Activated CD4-positive, alpha-beta T cell treated with anti-CD3 and anti-CD28 coated beads, Interleukin-2, amount 50 U/mL, for 48 hours (primary cell): ENCODE data around the gene TMEM233.

Source experiments
- DNase-seq, 2 experiments: peaks; one replicate each; pipeline ENCODE4 v3.0.0-alpha.2; 2020

TMEM233 gene

GRCh38 chr12:119593578-119594398, at the start of gene TMEM233:
Gene TMEM233 (plus strand): TSS chr12:119593774. CDS start chr12:119593849, 75 bp downstream.
- no peak for DNase-seq

DNA sequence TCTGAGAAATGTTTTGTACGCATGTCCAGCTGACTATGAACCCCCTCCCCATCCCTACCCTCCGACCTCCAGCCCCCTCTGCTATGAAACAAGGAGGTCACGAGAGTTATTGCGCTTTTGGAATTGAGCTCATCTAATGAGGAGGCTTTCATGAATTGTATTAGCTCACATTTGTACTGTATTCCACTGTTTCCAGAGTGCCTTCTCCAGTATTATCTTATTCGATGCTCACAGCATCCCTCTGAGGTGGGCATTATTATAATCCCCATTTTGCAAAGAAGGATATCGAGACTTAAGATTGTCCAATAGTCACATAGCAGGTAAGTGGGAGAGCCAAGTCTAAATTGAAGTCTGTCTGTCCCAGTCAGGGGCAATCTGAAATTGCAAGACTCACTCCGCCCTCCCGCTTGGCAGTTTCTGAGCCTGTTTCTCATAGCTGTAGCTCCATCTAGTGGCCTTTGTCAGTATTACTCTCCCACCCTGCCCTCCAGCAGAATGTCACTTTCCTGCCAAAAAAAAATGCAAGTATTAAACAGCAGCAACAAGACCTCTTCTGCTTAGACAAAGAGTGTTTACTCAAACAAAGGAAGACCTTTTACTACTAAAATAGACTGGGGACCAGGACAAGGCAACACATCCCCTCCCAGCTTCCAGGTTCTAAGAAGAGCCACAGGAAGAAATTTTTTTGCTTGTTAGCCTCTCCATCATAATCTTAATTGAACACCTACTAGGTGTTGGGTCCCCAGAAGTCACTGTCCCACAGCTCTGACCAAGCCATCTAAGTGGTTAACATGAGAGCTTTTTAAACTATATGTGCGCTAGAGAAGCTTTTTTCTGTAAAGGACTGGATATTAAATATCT, 48.6 kb upstream of the TMEM233 start:
- peak; percentile 56 to 58 for DNase-seq

DNA sequence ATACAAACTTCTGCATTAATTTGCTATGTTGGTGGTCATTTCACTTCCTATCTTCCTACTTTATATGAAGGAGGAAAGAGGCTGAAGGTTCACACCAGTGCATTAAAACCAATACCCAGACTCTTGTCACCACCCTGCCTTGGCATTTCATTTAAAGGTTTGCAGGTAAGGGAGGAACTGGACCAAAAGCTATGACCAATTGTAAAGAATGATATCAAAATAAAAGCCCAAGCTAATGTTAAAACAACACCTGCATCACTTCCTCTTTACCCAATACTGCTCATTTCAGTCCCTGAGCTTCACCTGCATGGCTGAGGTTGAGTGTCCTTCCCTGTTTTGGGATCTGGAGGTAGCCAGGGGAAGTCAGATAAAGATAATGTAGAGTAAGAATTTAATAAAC, 47.2 kb upstream of the TMEM233 start:
- no peak for DNase-seq

GRCh38 chr12:119547001-119547400, 46.6 kb upstream of the TMEM233 start:
- no peak for DNase-seq

DNA sequence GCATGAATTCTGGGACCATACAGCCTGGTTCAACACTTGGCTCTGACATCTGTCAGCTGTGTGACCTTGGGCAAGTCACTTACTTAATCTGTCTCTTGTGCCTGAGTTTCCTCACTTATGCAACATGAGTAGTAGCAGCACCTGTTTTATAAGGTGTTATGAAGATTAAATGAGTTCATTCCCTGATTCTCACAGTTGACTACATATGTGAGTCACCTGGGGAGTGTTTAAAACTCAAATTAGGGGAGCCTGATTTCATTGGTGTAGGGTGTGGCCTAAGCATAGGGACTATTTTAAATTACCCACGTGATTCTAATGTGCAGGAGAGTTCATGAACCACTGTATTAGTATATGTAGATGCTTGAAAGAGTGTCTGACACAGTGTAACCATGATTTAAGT, 36.7 kb upstream of the TMEM233 start:
- no peak for DNase-seq

GRCh38 chr12:119565404-119565803, 28.2 kb upstream of the TMEM233 start:
- no peak for DNase-seq

GRCh38 chr12:119570771-119571170, 22.8 kb upstream of the TMEM233 start:
- DNase-seq, result no peak

- no peak for DNase-seq
These were observed 20.5 kb upstream of the TMEM233 start for GRCh38 chr12:119573086-119573485.

GRCh38 chr12:119574255-119574654, 19.3 kb upstream of the TMEM233 start:
- DNase-seq, result no peak

- no peak for DNase-seq
These were observed 17.3 kb upstream of the TMEM233 start for GRCh38 chr12:119576118-119576810.

DNA sequence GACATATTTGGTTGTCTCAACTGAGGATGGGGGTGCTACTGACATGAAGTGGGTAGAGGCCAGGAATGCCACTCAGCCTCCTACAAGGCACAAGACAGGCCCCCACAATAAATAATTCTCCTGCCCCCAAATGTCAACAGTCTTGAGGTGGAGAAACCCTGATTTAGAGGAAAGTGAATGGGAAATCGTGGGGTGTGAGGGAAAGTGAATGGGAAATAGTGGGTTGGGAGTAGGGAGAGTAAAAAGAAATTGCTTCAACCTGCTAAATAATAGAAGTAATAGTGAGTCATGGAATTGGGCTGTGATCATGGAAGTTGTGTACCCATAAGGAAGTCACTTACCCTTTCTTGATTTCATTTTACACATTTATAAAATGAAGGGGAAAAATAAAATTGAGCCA, 16.7 kb upstream of the TMEM233 start:
- DNase-seq, result no peak

DNA sequence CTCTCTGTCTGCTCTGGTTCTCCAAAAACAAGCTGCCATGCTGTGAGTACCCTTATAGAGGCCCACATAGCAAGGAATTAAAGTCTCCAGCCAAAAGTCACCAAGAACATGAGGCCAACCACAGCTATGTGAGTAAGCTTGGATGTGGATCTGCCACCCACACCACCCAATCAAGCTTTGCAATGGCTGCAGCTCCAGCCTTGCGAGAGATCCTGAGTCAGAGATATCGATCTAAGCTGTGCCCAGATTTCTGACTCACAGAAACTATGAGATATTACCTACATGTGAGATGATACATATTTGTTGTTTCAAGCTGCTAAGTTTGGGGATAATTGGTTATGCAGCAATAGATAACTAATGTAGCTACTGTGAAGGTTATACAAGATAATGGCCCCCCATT, 15.5 kb upstream of the TMEM233 start:
- peak; percentile 9 to 34 for DNase-seq

DNA sequence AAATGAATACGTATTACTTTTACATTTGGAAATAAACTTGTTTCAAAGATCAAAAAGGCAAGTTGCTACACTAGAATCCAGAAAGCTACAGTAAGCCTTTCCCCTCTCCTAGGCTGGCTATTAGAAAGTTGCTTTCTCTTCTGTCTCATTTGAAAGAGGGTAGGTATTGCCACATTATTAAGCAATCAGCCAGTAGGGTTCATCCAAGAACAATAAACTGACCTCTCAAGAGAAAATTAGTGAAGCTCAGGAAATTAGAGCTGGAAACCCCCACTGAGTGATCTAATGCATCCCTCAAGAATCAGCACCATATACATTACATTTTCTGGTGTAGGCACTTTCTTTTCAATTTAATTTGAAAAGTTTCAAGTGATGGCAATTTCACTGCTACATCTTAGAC, 4.5 kb upstream of the TMEM233 start:
- DNase-seq, result no peak

- DNase-seq, result no peak
These were observed 3.9 kb upstream of the TMEM233 start for GRCh38 chr12:119589634-119590033.

GRCh38 chr12:119592232-119592631, 1.3 kb upstream of the TMEM233 start:
- no peak for DNase-seq

DNA sequence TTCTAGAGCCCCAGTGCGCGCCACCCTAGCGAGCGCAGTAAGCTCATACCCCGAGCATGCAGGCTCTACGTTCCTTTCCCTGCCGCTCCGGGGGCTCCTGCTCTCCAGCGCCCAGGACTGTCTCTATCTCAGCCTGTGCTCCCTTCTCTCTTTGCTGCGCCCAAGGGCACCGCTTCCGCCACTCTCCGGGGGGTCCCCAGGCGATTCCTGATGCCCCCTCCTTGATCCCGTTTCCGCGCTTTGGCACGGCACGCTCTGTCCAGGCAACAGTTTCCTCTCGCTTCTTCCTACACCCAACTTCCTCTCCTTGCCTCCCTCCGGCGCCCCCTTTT, 791 bp downstream of the TMEM233 start:
- no peak for DNase-seq

DNA sequence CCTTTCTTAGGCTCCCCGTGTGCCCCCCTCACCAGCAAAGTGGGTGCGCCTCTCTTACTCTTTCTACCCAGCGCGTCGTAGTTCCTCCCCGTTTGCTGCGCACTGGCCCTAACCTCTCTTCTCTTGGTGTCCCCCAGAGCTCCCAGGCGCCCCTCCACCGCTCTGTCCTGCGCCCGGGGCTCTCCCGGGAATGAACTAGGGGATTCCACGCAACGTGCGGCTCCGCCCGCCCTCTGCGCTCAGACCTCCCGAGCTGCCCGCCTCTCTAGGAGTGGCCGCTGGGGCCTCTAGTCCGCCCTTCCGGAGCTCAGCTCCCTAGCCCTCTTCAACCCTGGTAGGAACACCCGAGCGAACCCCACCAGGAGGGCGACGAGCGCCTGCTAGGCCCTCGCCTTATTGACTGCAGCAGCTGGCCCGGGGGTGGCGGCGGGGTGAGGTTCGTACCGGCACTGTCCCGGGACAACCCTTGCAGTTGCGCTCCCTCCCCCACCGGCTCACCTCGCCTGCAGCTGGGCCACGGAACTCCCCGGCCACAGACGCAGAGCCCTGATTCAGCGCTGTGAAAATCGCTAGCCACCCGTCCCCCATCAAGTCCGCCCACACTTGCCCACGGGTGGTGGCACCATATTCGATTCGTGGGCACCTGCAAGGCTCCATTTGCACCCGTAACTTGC, 1.3 kb downstream of the TMEM233 start:
- peak in 1 of 2 experiments; percentile 3 for DNase-seq

- DNase-seq, result no peak
These were observed 4.6 kb downstream of the TMEM233 start for GRCh38 chr12:119598159-119598558.

DNA sequence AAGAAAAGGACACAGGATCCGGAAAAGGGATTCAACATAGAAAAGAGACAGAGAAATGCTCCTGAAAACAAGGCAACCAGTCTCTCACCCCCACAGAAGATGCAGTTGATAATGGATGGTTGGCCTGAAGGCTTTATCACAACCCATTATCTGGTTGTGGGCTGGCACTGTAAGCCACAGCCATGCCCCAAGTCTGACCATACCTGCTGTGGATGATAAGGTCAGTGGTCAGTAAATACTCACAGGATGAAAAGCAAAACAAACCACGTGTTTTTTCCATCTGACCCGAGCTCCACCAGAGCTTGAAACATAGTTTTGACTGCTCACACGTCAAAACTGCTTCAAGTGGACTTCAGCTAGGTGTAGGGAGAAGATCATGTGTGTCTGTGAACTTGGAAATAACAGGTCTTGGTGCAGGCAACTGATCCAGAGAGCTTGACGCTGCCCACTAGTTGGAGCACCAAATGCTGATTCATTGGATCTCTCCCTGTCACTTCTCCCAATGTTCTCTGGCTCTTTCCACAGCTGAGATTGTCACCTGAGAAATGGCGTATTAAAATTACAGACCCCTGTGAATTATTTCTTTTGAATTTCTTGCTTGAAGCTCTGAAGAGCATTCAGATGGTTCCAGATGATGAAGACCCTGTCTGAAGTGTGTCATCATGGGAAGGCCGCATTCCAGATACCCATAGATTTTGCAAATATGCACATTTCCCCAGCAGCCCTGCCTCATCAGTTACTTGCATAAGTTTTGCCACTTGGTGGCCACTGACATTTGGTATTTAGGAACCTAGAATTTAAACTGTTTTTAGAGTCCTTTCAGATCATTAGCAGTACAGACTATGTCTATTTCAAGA, 8.5 kb downstream of the TMEM233 start:
- no peak for DNase-seq

- no peak for DNase-seq
These were observed 9.1 kb downstream of the TMEM233 start for GRCh38 chr12:119602734-119603094.

- DNase-seq, result no peak
These were observed 10.2 kb downstream of the TMEM233 start for GRCh38 chr12:119603767-119604166.

GRCh38 chr12:119609358-119609757, 15.8 kb downstream of the TMEM233 start:
- no peak for DNase-seq
